HCT116 (cell line): ENCODE results near the gene FAM221B. TPM values are rescaled to one million over a fixed set of nuclear protein-coding genes. Genes with fewer than 3 reads are reported as not detected.

Source experiments
- ATAC-seq: fragments of 200-7000 bp; cut with Tn5 transposase; 2 replicates; pipeline ENCODE4 v1.9.1; 2020; ENCODE audit warnings: mild to moderate bottlenecking, moderate library complexity
- BruUV-seq: library from RNA; stranded (reverse); fragments of 400-500 nt; replicated peaks from 2 replicates; lab custom pipeline; 2021; lab: Mats Ljungman, UMichigan
- CTCF ChIA-PET: fragments of 300-600 bp; sonication (Branson Sonifier 250); formaldehyde crosslinking; loops from one replicate; lab custom pipeline; 2021; ENCODE audit warnings: antibody characterized with exemption; lab: Charles Lee
- POLR2A ChIA-PET: fragments of 300-600, 350-600 bp; sonication (Branson Sonifier 250); formaldehyde crosslinking; loops from one replicate; lab custom pipeline; 2021; ENCODE audit warnings: antibody characterized with exemption; lab: Charles Lee
- RAD21 ChIA-PET, 2 experiments: fragments of 300-600 bp; sonication (Branson Sonifier 250); formaldehyde crosslinking; loops; one replicate each; lab custom pipeline; 2023; ENCODE audit warnings: low total read pairs in 2 of 2; ENCODE audit not compliant: uncharacterized antibody in 2 of 2, unreplicated experiment in 2 of 2, low non-redundant PET in 1 of 2; lab: Charles Lee
- DNase-seq: peaks from one replicate; pipeline ENCODE4 v3.0.0-alpha.2; 2010; ENCODE audit warnings: low read depth, low spot score
- H2AFZ ChIP-seq: fragments of 200-600 bp; shearing (Covaris generic), sonication (generic); 2 replicates; pipeline ENCODE4 v1.6.1; 2017; ENCODE audit warnings: low read depth, mixed run types, mixed read lengths, antibody characterized with exemption, low read length; ENCODE audit not compliant: poor library complexity, severe bottlenecking
- H3K27ac ChIP-seq: 2 replicates; pipeline ENCODE4 v1.5.1; 2012; ENCODE audit warnings: low read depth, low read length
- H3K27me3 ChIP-seq: fragments of 200-600 bp; sonication (generic); 2 replicates; pipeline ENCODE4 v1.6.1; 2016; ENCODE audit warnings: mixed run types, low read length, mixed read lengths; ENCODE audit not compliant: insufficient read depth
- H3K36me3 ChIP-seq, 2 experiments: fragments of 200-500 bp in 1 of 2; fragments of 200-600 bp in 1 of 2; sonication (Bioruptor generic) in 1 of 2; sonication (generic) in 1 of 2; 2 replicates each; pipeline versions ENCODE4 v1.5.1 to v1.6.1; 2014 to 2016; ENCODE audit warnings: low read length in 2 of 2, inconsistent platforms in 1 of 2, mixed read lengths in 1 of 2, mixed run types in 1 of 2; ENCODE audit not compliant: insufficient read depth in 2 of 2, control insufficient read depth in 1 of 2
- H3K4me1 ChIP-seq, 2 experiments: fragments of 200-600 bp in 1 of 2; sonication (generic) in 1 of 2; 2 replicates each; pipeline versions ENCODE4 v1.5.1 to v1.6.1; 2012 to 2017; ENCODE audit warnings: low read length in 2 of 2, inconsistent platforms in 1 of 2, mild to moderate bottlenecking in 1 of 2, mixed read lengths in 1 of 2, mixed run types in 1 of 2, moderate library complexity in 1 of 2; ENCODE audit not compliant: insufficient read depth in 2 of 2, control insufficient read depth in 1 of 2
- H3K4me2 ChIP-seq: fragments of 200-600 bp; sonication (generic); 2 replicates; pipeline ENCODE4 v1.6.1; 2017; ENCODE audit warnings: mixed run types, low read length, mixed read lengths
- H3K4me3 ChIP-seq, 2 experiments: fragments of 200-600 bp in 1 of 2; sonication (generic) in 1 of 2; replicated peaks in 1 of 2; 2 replicates each; pipeline ENCODE4 v1.5.1; 2011 to 2016; ENCODE audit warnings: low read length in 2 of 2, control low read depth in 1 of 2, low read depth in 1 of 2, mild to moderate bottlenecking in 1 of 2, mixed read lengths in 1 of 2, mixed run types in 1 of 2
- H3K79me2 ChIP-seq: fragments of 200-600 bp; sonication (generic); 2 replicates; pipeline ENCODE4 v1.6.1; 2017; ENCODE audit warnings: mild to moderate bottlenecking, mixed run types, low read length, moderate library complexity, mixed read lengths; ENCODE audit not compliant: insufficient read depth
- H3K9ac ChIP-seq: fragments of 200-600 bp; sonication (generic); 2 replicates; pipeline ENCODE4 v1.6.1; 2016; ENCODE audit warnings: low read length, mixed read lengths
- H3K9me2 ChIP-seq: fragments of 200-600 bp; sonication (generic), shearing (Covaris generic); 2 replicates; pipeline ENCODE4 v1.6.1; 2017; ENCODE audit warnings: mixed run types, mild to moderate bottlenecking, moderate library complexity; ENCODE audit not compliant: insufficient read depth
- H3K9me3 ChIP-seq, 2 experiments: fragments of 200-500 bp in 1 of 2; fragments of 200-600 bp in 1 of 2; sonication (Bioruptor generic) in 1 of 2; sonication (generic) in 1 of 2; 2 replicates each; pipeline ENCODE4 v1.6.1; 2014 to 2017; ENCODE audit warnings: low read length in 2 of 2, mixed read lengths in 2 of 2, inconsistent platforms in 1 of 2, low read depth in 1 of 2, mild to moderate bottlenecking in 1 of 2, mixed run types in 1 of 2, moderate library complexity in 1 of 2; ENCODE audit not compliant: control insufficient read depth in 1 of 2, insufficient read depth in 1 of 2
- H4K20me1 ChIP-seq: fragments of 200-600 bp; sonication (generic), shearing (Covaris generic); 2 replicates; pipeline ENCODE4 v1.6.1; 2017; ENCODE audit warnings: mixed run types, mild to moderate bottlenecking, moderate library complexity; ENCODE audit not compliant: insufficient read depth
- CBX3 ChIP-seq: IDR thresholded peaks from 2 replicates; pipeline ENCODE4 v1.6.1; 2012; ENCODE audit warnings: low read depth
- CEBPB ChIP-seq: IDR thresholded peaks from 2 replicates; pipeline ENCODE4 v1.6.1; 2012; ENCODE audit warnings: low read depth
- CTCF ChIP-seq, 3 experiments: fragments of 200-600 bp in 1 of 3; sonication (generic) in 1 of 3; IDR thresholded peaks in 2 of 3; conservative IDR thresholded peaks in 1 of 3; 2 replicates each; pipeline ENCODE4 v1.5.1; 2012 to 2017; ENCODE audit warnings: low read depth in 2 of 3, low read length in 2 of 3, antibody characterized with exemption in 1 of 3, borderline replicate concordance in 1 of 3, control low read depth in 1 of 3, mild to moderate bottlenecking in 1 of 3, mixed read lengths in 1 of 3, mixed run types in 1 of 3, moderate library complexity in 1 of 3; ENCODE audit not compliant: insufficient read depth in 1 of 3
- EZH2phosphoT487 ChIP-seq: fragments of 200-600 bp; IDR thresholded peaks from 2 replicates; pipeline ENCODE4 v1.6.1; 2018; ENCODE audit warnings: antibody characterized with exemption, borderline replicate concordance
- MAX ChIP-seq: IDR thresholded peaks from 2 replicates; pipeline ENCODE4 v1.6.1; 2012
- POLR2AphosphoS5 ChIP-seq: IDR thresholded peaks from 2 replicates; pipeline ENCODE4 v1.6.1; 2011; ENCODE audit warnings: mild to moderate bottlenecking, low read depth, low read length, moderate library complexity
- SRF ChIP-seq: IDR thresholded peaks from 2 replicates; pipeline ENCODE4 v1.6.1; 2012; ENCODE audit warnings: low read depth
- YY1 ChIP-seq: IDR thresholded peaks from 2 replicates; pipeline ENCODE4 v1.6.1; 2011; ENCODE audit warnings: low read length, low read depth, moderate library complexity, mild to moderate bottlenecking; ENCODE audit not compliant: insufficient replicate concordance; ENCODE audit errors: extremely low read depth
- intact Hi-C: fragments of 100-400 bp; cut with micrococcal nuclease; formaldehyde crosslinking; loops from 2 replicates; pipeline ENCODE4 v1.10.0; 2022
- total RNA-seq: library from RNA; stranded (reverse); gene quantifications from one replicate; pipeline ENCODE4 v1.2.1, GENCODE V29; 2021; ENCODE audit not compliant: unreplicated experiment

Gene FAM221B
- total RNA-seq, 1 experiment from 2014 or later = not detected

- no peak within 1 kb of the TSS for H2AFZ ChIP-seq
- no peaks in the 10 kb centered on the region for H4K20me1 ChIP-seq
These were observed 37.1 kb downstream of the FAM221B start, which contains the start of gene NPR2 for GRCh38 chr9:35791297-35791921. Gene NPR2 (plus strand): TSS chr9:35791591. CDS start chr9:35792409, 818 bp downstream.

More at GRCh38 chr9:35791297-35791921, 37.1 kb downstream of the FAM221B start, which contains the start of gene NPR2:
- intact Hi-C loops = loop anchor here (2.0 kb wide), 1 partner anchor 43 kb away; no protein-coding TSS in a partner anchor
- ChIA-PET RAD21 (no interaction called here), CTCF (interaction anchor here (1.2 to 1.9 kb wide), 2 partner anchors 35 to 120 kb away, joined by 3 to 6 read pairs; no protein-coding TSS in a partner anchor), POLR2A (no interaction called here)
- no TSS peak for BruUV-seq
- 0 out of 4 replicates have a peak, but pooled peaks cover 0 to 4% of the 10 kb centered on the region in 2 experiments for H3K36me3 ChIP-seq
- no peak within 1 kb of the TSS for H3K27ac ChIP-seq
- DNase-seq (no peak), ATAC-seq (no peak)
- H3K9me3 ChIP-seq = no peaks in the 10 kb centered on the region
- no peak within 1 kb of the TSS for H3K9ac ChIP-seq
- H3K4me1 ChIP-seq = peaks cover 0 to 11% of the 10 kb centered on the region in 2 experiments; a peak in 1 of 4 replicates
- no peaks in the 10 kb centered on the region for H3K9me2 ChIP-seq
- H3K4me2 ChIP-seq = no peak within 1 kb of the TSS
- no peak within 1 kb of the TSS for H3K4me3 ChIP-seq
- no peaks in the 10 kb centered on the region for H3K79me2 ChIP-seq
- no peaks in the 10 kb centered on the region for H3K27me3 ChIP-seq
- TF ChIP-seq CEBPB (no peak), CBX3 (no peak), SRF (no peak), EZH2phosphoT487 (no peak), YY1 (no peak), POLR2AphosphoS5 (no peak), CTCF (IDR thresholded peaks at IDR 0.05 in 2 of 3, conservative IDR thresholded peaks at IDR 0.05 in 1 of 3; ENCODE audit: borderline replicate concordance in 1 of 3, insufficient read depth in 1 of 3, low read depth in 2 of 3, low read length in 2 of 3) (no peak), MAX (no peak)
